HG03139 (cell line): ENCODE data around the gene CNTNAP2.
"Not testable (repeated sequence)": the region's sequence is repeated elsewhere in the genome, so short reads cannot be mapped to it uniquely, and the experiment has no call there.

Experiments used
- ATAC-seq: cut with Tn5 transposase; IDR thresholded peaks from one replicate; pipeline ENCODE4 v1.9.1; 2021; ENCODE audit not compliant: unreplicated experiment

Gene CNTNAP2

GRCh38 chr7:148395990-148396716 lies 2279.6 kb downstream of the CNTNAP2 start:
- ATAC-seq: no peak

- ATAC-seq: no peak
Observed at GRCh38 chr7:148397056-148397455, 2280.5 kb downstream of the CNTNAP2 start.

GRCh38 chr7:148397551-148397950 lies 2280.9 kb downstream of the CNTNAP2 start:
- no peak for ATAC-seq

GRCh38 chr7:148397985-148398384 lies 2281.4 kb downstream of the CNTNAP2 start:
- no peak for ATAC-seq

GRCh38 chr7:148398844-148399365 lies 2282.3 kb downstream of the CNTNAP2 start:
- peak; percentile 90 for ATAC-seq

- ATAC-seq: no peak
Observed at GRCh38 chr7:148400101-148400500, 2283.5 kb downstream of the CNTNAP2 start.

- no peak for ATAC-seq
Observed at GRCh38 chr7:148402159-148402558, 2285.6 kb downstream of the CNTNAP2 start.

- ATAC-seq: no peak
Observed at GRCh38 chr7:148403466-148403993, 2286.9 kb downstream of the CNTNAP2 start.

- ATAC-seq: no peak
Observed at GRCh38 chr7:148408307-148408706, 2291.7 kb downstream of the CNTNAP2 start.

- ATAC-seq: no peak
Observed at GRCh38 chr7:148410905-148411304, 2294.3 kb downstream of the CNTNAP2 start.

GRCh38 chr7:148412691-148413090 lies 2296.1 kb downstream of the CNTNAP2 start:
- ATAC-seq: no peak

- peak; percentile 96 for ATAC-seq
Observed at GRCh38 chr7:148419856-148420832, 2303.5 kb downstream of the CNTNAP2 start.

GRCh38 chr7:148422030-148422429 lies 2305.4 kb downstream of the CNTNAP2 start:
- no peak for ATAC-seq

GRCh38 chr7:148426393-148426792 lies 2309.8 kb downstream of the CNTNAP2 start:
- ATAC-seq: not testable (repeated sequence)

- not testable (repeated sequence) for ATAC-seq
Observed at GRCh38 chr7:148430690-148431089, 2314.1 kb downstream of the CNTNAP2 start.

GRCh38 chr7:148433521-148434180 lies 2317.1 kb downstream of the CNTNAP2 start:
- no peak for ATAC-seq

- ATAC-seq: no peak
Observed at GRCh38 chr7:148434181-148434757, 2317.7 kb downstream of the CNTNAP2 start.

GRCh38 chr7:148434887-148435286 lies 2318.3 kb downstream of the CNTNAP2 start:
- no peak for ATAC-seq

GRCh38 chr7:148435715-148436114 lies 2319.1 kb downstream of the CNTNAP2 start:
- no peak for ATAC-seq

- ATAC-seq: no peak
Observed at GRCh38 chr7:148436135-148436534, 2319.5 kb downstream of the CNTNAP2 start.
